SK-N-SH (cell line): ENCODE measurements around the gene CYP46A1. TPM values are rescaled to one million over a fixed set of nuclear protein-coding genes. Genes with fewer than 3 reads are reported as not detected.

ENCODE experiments used
- CTCF ChIA-PET: fragments of 300-600, 350-600 bp; formaldehyde crosslinking; extraction: SDS; loops from one replicate; lab custom pipeline; 2021; lab: Yijun Ruan, JAX
- POLR2A ChIA-PET: fragments of 350-600 bp; sonication (Branson Sonifier 250); formaldehyde crosslinking; extraction: SDS; loops from one replicate; lab custom pipeline; 2020; ENCODE audit warnings: antibody characterized with exemption, inconsistent platforms; lab: Yijun Ruan, JAX
- DNase-seq: peaks from one replicate; pipeline ENCODE4 v3.0.0; 2012
- H2AFZ ChIP-seq: fragments of 200-600 bp; sonication (generic); 2 replicates; pipeline ENCODE4 v1.8.1; 2016; ENCODE audit warnings: antibody characterized with exemption, mild to moderate bottlenecking, low read depth
- H3F3A ChIP-seq: fragments of 200-600 bp; sonication (generic); replicated peaks from 2 replicates; pipeline ENCODE3; 2016; ENCODE audit warnings: antibody characterized with exemption, mild to moderate bottlenecking; ENCODE audit not compliant: insufficient read depth
- H3K27ac ChIP-seq, 2 experiments: fragments of 200-500 bp in 1 of 2; fragments of 200-600 bp in 1 of 2; sonication (Bioruptor generic) in 1 of 2; sonication (generic), shearing (Covaris generic) in 1 of 2; 2 replicates each; pipeline versions ENCODE4 v1.5.1 to v1.6.1; 2014 to 2016; ENCODE audit warnings: low read depth in 2 of 2, inconsistent platforms in 1 of 2, low read length in 1 of 2, mild to moderate bottlenecking in 1 of 2, mixed read lengths in 1 of 2
- H3K27me3 ChIP-seq: fragments of 200-600 bp; sonication (generic), shearing (Covaris generic); 2 replicates; pipeline ENCODE4 v1.6.1; 2016; ENCODE audit warnings: mixed run types; ENCODE audit not compliant: insufficient read depth
- H3K36me3 ChIP-seq, 2 experiments: fragments of 200-500 bp in 1 of 2; fragments of 200-600 bp in 1 of 2; sonication (Bioruptor generic) in 1 of 2; sonication (generic) in 1 of 2; replicated peaks in 1 of 2; 2 replicates each; pipeline versions ENCODE3 to v1.5.1; 2014 to 2016; ENCODE audit warnings: low read length in 1 of 2, mild to moderate bottlenecking in 1 of 2; ENCODE audit not compliant: insufficient read depth in 2 of 2, control insufficient read depth in 1 of 2
- H3K4me1 ChIP-seq, 2 experiments: fragments of 200-500 bp in 1 of 2; fragments of 200-600 bp in 1 of 2; sonication (Bioruptor generic) in 1 of 2; sonication (generic), shearing (Covaris generic) in 1 of 2; 2 replicates each; pipeline versions ENCODE4 v1.5.1 to v1.6.1; 2014 to 2016; ENCODE audit warnings: low read depth in 1 of 2, low read length in 1 of 2, mixed run types in 1 of 2; ENCODE audit not compliant: insufficient read depth in 2 of 2, control insufficient read depth in 1 of 2
- H3K4me2 ChIP-seq: fragments of 200-600 bp; sonication (generic), shearing (Covaris generic); 2 replicates; pipeline ENCODE4 v1.6.1; 2017; ENCODE audit warnings: mixed run types
- H3K4me3 ChIP-seq, 2 experiments: fragments of 200-500 bp in 1 of 2; fragments of 200-600 bp in 1 of 2; sonication (Bioruptor generic) in 1 of 2; sonication (generic), shearing (Covaris generic) in 1 of 2; 2 replicates each; pipeline versions ENCODE4 v1.5.1 to v1.8.1; 2014 to 2016; ENCODE audit warnings: low read depth in 2 of 2, inconsistent platforms in 1 of 2, low read length in 1 of 2, mild to moderate bottlenecking in 1 of 2, mixed read lengths in 1 of 2, moderate library complexity in 1 of 2
- H3K79me2 ChIP-seq: fragments of 200-600 bp; sonication (generic); 2 replicates; pipeline ENCODE4 v1.8.1; 2017; ENCODE audit warnings: mild to moderate bottlenecking; ENCODE audit not compliant: insufficient read depth
- H3K9ac ChIP-seq: fragments of 200-600 bp; sonication (generic); 2 replicates; pipeline ENCODE4 v1.6.1; 2017; ENCODE audit warnings: mixed run types
- H3K9me2 ChIP-seq: fragments of 200-600 bp; sonication (generic); 2 replicates; pipeline ENCODE4 v1.6.1; 2017; ENCODE audit warnings: mixed run types
- H3K9me3 ChIP-seq: fragments of 200-600 bp; sonication (generic); 2 replicates; pipeline ENCODE4 v1.6.1; 2017; ENCODE audit warnings: mixed run types, mild to moderate bottlenecking, moderate library complexity
- H4K20me1 ChIP-seq: fragments of 200-600 bp; sonication (generic); 2 replicates; pipeline ENCODE4 v1.6.1; 2017; ENCODE audit warnings: mild to moderate bottlenecking, mixed run types; ENCODE audit not compliant: insufficient read depth
- CTCF ChIP-seq: fragments of 200-600 bp; sonication (generic); IDR thresholded peaks from 2 replicates; pipeline ENCODE4 v1.6.1; 2017; ENCODE audit warnings: antibody characterized with exemption, mild to moderate bottlenecking, moderate library complexity
- ELF1 ChIP-seq: IDR thresholded peaks from 2 replicates; pipeline ENCODE4 v1.4.0; 2012
- RAD21 ChIP-seq: IDR thresholded peaks from 2 replicates; pipeline ENCODE4 v1.6.1; 2012; ENCODE audit warnings: mild to moderate bottlenecking, low read length
- RCOR1 ChIP-seq: fragments of 150-350 bp; IDR thresholded peaks from 2 replicates; pipeline ENCODE4 v1.6.1; 2017; ENCODE audit warnings: antibody characterized with exemption, low read length
- REST ChIP-seq: IDR thresholded peaks from 2 replicates; pipeline ENCODE4 v1.6.1; 2012; ENCODE audit warnings: mild to moderate bottlenecking, low read depth, low read length, moderate library complexity
- SIN3A ChIP-seq: IDR thresholded peaks from 2 replicates; pipeline ENCODE4 v1.6.1; 2012; ENCODE audit warnings: low read depth, mild to moderate bottlenecking, low read length, moderate library complexity, borderline replicate concordance
- SMC3 ChIP-seq: IDR thresholded peaks from 2 replicates; pipeline ENCODE4 v1.6.1; 2012; ENCODE audit warnings: low read depth, low read length, improper control_type of control experiment
- WGBS: methylation state at CpG from one replicate; pipeline ENCODE4 v1.1.6; 2017; ENCODE audit warnings: low lambda C conversion rate; 5-methylcytosine and 5-hydroxymethylcytosine counted together
- polyA plus RNA-seq, 3 experiments: library from polyadenylated mRNA; depleted of rRNA; stranded (reverse); fragments of >200 nt; gene quantifications; 2 replicates each; pipeline ENCODE4 v1.2.3, GENCODE V29; 2012

Gene CYP46A1
- polyA plus RNA-seq, 1 of the 3 experiments (the other 2 are of a cell fraction): 0.30 TPM

- H3K9me2 ChIP-seq: no peaks in the 10 kb centered on the region
- no peaks in the 10 kb centered on the region for H3K36me3 ChIP-seq
- no peaks in the 10 kb centered on the region for H4K20me1 ChIP-seq
- H3K27me3 ChIP-seq: no peaks in the 10 kb centered on the region; the same call in 1 of the 2 replicates
- no peaks in the 10 kb centered on the region for H3K79me2 ChIP-seq
- CTCF ChIA-PET: interaction anchor here (0.6 to 4.7 kb wide), 24 partner anchors 8 to 236 kb away, joined by 3 to 26 read pairs (median 4); no protein-coding TSS in a partner anchor
- H3K4me2 ChIP-seq: peak overlapping the region; percentile 99
- peaks cover 8% of the 10 kb centered on the region for H3F3A ChIP-seq
- POLR2A ChIA-PET: no interaction called here
- H2AFZ ChIP-seq: peak overlapping the region; percentile 99
- peak overlapping the region; percentile 81 to 96 for H3K4me3 ChIP-seq
- H3K9ac ChIP-seq: peak overlapping the region; percentile 96
- H3K4me1 ChIP-seq: peaks cover 0 to 11% of the 10 kb centered on the region in 2 experiments; a peak in 1 of 4 replicates
- TF ChIP-seq RAD21 (peak; percentile 70), SMC3 (peak; percentile 80), RCOR1 (peak; percentile 31; the same call in 1 of the 2 replicates), ELF1 (no peak), SIN3A (peak; percentile 50; the same call in 1 of the 2 replicates), REST (no peak), CTCF (peak; percentile 86)
- H3K9me3 ChIP-seq: no peaks in the 10 kb centered on the region
- DNase-seq: peak; percentile 90
- H3K27ac ChIP-seq: peak overlapping the region; percentile 62 to 83
- under 1% methylated on average over 26 of the region's 42 CpGs for WGBS
These were observed 1.1 kb upstream of the CYP46A1 start for GRCh38 chr14:99682809-99683618.

- H3F3A ChIP-seq: peaks cover 8% of the 10 kb centered on the region
- H3K4me2 ChIP-seq: peak overlapping the region; percentile 97
- no peaks in the 10 kb centered on the region for H3K9me2 ChIP-seq
- H3K27ac ChIP-seq: no peak overlapping the region
- H3K36me3 ChIP-seq: no peaks in the 10 kb centered on the region
- no peaks in the 10 kb centered on the region for H3K9me3 ChIP-seq
- CTCF ChIA-PET: interaction anchor here (1.5 to 2.3 kb wide), 2 partner anchors 46 to 195 kb away, joined by 9 to 17 read pairs; no protein-coding TSS in a partner anchor
- no peaks in the 10 kb centered on the region for H4K20me1 ChIP-seq
- H3K9ac ChIP-seq: peak overlapping the region; percentile 46; the same call in 1 of the 2 replicates
- H3K79me2 ChIP-seq: no peaks in the 10 kb centered on the region
- 9% methylated on average over 8 of the region's 45 CpGs for WGBS
- POLR2A ChIA-PET: interaction anchor here (0.6 kb wide), 1 partner anchor 125 kb away, joined by 3 read pairs; no protein-coding TSS in a partner anchor
- H3K27me3 ChIP-seq: no peaks in the 10 kb centered on the region; the same call in 1 of the 2 replicates
- peaks cover 0 to 11% of the 10 kb centered on the region in 2 experiments; a peak in 1 of 4 replicates for H3K4me1 ChIP-seq
- DNase-seq: no peak
- peak overlapping the region; percentile 61 to 68 for H3K4me3 ChIP-seq
- no peak for TF ChIP-seq RAD21
- H2AFZ ChIP-seq: peak overlapping the region; percentile 68
These were observed 374 bp downstream of the CYP46A1 start for GRCh38 chr14:99684410-99684934.
